GM12875 (cell line): ENCODE results near the gene ATP2B2.

Experiments
- H3K4me3 ChIP-seq: one replicate; pipeline ENCODE4 v1.5.1; 2011; ENCODE audit warnings: low read depth, low read length, control low read depth
- CTCF ChIP-seq: IDR thresholded peaks from 2 replicates; pipeline ENCODE4 v1.5.1; 2011; ENCODE audit warnings: low read depth, mild to moderate bottlenecking, control low read depth, inconsistent platforms, low read length, moderate library complexity, borderline replicate concordance; ENCODE audit not compliant: insufficient read depth

ATP2B2 gene

GRCh38 chr3:10328460-10329071, 176.8 kb downstream of the ATP2B2 start:
- no peak overlapping the region for H3K4me3 ChIP-seq
- TF ChIP-seq CTCF: no peak

- TF ChIP-seq CTCF: no peak
- no peak overlapping the region for H3K4me3 ChIP-seq
Measured at GRCh38 chr3:10327592-10327991, 177.8 kb downstream of the ATP2B2 start.

- no peak overlapping the region for H3K4me3 ChIP-seq
- peak; percentile 50 for TF ChIP-seq CTCF
Measured at GRCh38 chr3:10322352-10322710, 183.1 kb downstream of the ATP2B2 start.

- no peak overlapping the region for H3K4me3 ChIP-seq
- TF ChIP-seq CTCF: no peak
Measured at GRCh38 chr3:10321630-10322351, 183.6 kb downstream of the ATP2B2 start.

- H3K4me3 ChIP-seq: peak overlapping the region; percentile 90
- no peak for TF ChIP-seq CTCF
Measured at GRCh38 chr3:10320320-10320677, 185.1 kb downstream of the ATP2B2 start.

- no peak for TF ChIP-seq CTCF
- peak overlapping the region; percentile 90 for H3K4me3 ChIP-seq
Measured at GRCh38 chr3:10319804-10320203, 185.6 kb downstream of the ATP2B2 start.

GRCh38 chr3:10319251-10319650, 186.1 kb downstream of the ATP2B2 start:
- no peak for TF ChIP-seq CTCF
- H3K4me3 ChIP-seq: no peak overlapping the region
